COLO829 (cell line): ENCODE measurements around the gene NFATC1.

ENCODE experiments used
- DNase-seq: peaks from one replicate; pipeline ENCODE4 v3.0.0; 2012; ENCODE audit warnings: low spot score

Gene NFATC1

GRCh38 chr18:79405019-79405780 lies 9.5 kb downstream of the NFATC1 start:
- DNase-seq, result no peak

DNA sequence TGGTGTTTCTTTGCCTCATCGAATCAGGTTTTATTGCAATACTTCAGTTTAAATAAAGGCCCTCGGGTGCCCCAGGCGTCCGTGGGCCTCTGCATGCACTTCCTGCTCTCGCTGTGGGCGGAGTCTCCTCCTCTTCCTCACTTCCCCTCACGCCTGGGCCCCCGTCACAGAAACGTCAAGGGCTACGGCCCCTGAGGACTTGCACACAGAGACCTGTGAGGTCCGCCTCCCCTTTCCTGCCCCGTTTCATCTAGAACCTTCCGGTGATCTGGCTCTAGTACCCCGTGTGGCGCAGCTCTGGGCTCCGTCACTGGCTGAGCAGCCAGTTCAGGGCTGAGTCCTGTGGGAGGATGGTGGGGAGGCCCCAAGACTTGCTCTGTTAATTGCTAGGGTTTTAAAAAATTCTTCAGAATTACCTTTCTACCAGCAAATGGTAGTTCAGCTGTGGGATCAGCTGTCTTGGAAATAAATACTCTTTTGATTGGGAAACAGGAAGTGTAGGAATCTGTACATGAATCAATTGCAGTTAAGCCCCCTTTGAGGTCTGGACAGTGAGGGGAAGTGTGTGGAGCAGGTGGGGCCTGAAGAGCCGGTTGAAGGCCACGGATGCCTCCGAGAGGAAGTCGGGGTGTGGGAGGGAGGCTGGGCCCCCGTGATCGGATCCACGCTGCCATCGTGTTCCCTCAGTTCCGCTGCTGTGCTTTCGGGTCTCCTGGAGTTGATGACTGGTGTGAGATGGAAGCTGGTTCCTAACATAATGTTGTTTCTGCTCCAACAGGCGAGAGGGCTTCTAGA lies 10.2 kb downstream of the NFATC1 start:
- DNase-seq, result no peak

DNA sequence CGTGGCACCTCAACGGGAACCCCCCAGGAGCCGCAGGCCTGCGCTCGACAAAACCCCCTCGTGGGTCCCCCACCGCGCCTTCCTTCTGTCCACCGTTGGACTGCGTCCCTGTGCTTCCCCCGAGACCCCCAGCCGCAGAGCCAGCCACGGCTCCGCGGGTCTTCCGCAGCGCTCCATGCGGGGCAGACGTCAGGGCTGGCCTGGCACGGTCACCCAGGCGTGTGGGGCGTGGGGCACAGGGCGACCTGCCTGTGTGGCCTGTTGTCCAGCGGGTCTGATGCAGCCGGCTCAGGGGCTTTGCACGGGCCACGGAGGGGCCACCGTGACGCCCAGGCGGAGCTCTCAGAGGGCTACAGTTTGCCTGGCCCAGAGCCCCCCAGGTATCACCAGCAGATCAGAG lies 11.0 kb downstream of the NFATC1 start:
- no peak for DNase-seq

- DNase-seq, result no peak
These were observed 13.6 kb downstream of the NFATC1 start for GRCh38 chr18:79409313-79409712.

DNA sequence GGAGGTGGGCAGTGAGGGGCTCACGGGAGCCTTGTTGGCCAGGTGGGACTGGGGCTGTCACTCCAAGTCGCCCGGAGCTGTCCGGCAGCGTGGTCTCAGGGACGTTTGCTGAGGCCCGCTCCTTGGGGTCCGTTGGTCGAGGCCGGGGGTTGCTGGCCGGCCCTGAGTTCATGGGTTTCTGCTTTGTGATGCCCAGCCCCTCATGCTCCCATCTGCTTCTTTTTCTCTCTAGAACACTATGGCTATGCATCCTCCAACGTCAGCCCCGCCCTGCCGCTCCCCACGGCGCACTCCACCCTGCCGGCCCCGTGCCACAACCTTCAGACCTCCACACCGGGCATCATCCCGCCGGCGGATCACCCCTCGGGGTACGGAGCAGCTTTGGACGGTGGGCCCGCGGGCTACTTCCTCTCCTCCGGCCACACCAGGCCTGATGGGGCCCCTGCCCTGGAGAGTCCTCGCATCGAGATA lies 14.5 kb downstream of the NFATC1 start:
- no peak for DNase-seq

- no peak for DNase-seq
These were observed 15.2 kb downstream of the NFATC1 start for GRCh38 chr18:79410731-79411613.

- DNase-seq, result no peak
These were observed 16.1 kb downstream of the NFATC1 start for GRCh38 chr18:79411614-79412526.

GRCh38 chr18:79413025-79413424 lies 17.3 kb downstream of the NFATC1 start:
- DNase-seq, result no peak

GRCh38 chr18:79413426-79413825 lies 17.7 kb downstream of the NFATC1 start:
- DNase-seq, result no peak

DNA sequence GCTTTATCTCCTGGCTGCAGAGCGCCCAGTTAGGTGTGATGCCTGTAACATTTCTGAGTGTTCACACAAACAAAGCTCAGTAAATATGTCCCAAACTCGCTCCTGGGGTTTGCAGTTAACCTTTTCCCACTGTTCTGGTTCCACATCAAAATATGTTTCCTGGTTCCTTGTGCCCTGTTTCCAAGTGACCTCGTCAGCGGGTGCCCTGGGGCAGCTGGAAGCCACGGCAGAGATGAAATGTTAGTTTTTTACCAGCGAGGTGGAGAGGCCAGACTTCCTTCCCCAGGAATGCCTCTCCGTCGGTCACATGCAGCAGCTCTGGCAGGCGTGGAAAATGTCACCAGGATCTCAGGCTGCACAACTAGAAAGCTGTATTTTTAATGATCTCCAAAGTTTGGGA lies 18.2 kb downstream of the NFATC1 start:
- DNase-seq, result no peak

- no peak for DNase-seq
These were observed 20.4 kb downstream of the NFATC1 start for GRCh38 chr18:79416022-79416676.

- DNase-seq, result no peak
These were observed 20.9 kb downstream of the NFATC1 start for GRCh38 chr18:79416677-79417052.

GRCh38 chr18:79418236-79418635 lies 22.5 kb downstream of the NFATC1 start:
- DNase-seq, result no peak

DNA sequence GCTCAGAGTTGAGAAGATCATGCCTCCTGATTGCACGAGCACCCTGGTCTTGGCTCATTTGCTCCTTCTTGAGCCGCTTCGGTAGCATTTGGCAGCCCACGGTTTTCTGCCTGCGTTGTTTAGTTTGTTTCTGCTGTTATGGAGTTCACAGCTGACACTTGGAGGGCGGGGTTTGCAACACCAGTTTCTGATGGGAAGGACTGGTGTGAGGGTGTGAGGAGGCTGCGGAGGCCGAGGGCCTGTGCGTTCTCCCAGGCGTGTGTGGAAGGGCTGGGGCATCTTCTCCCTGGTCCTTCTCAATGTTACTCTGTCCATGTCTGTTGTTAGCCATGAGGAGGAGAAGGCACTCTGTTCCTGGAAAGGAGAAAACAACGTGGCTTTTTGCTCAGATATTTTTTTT lies 22.9 kb downstream of the NFATC1 start:
- no peak for DNase-seq

- no peak for DNase-seq
These were observed 24.5 kb downstream of the NFATC1 start for GRCh38 chr18:79420033-79420745.

DNA sequence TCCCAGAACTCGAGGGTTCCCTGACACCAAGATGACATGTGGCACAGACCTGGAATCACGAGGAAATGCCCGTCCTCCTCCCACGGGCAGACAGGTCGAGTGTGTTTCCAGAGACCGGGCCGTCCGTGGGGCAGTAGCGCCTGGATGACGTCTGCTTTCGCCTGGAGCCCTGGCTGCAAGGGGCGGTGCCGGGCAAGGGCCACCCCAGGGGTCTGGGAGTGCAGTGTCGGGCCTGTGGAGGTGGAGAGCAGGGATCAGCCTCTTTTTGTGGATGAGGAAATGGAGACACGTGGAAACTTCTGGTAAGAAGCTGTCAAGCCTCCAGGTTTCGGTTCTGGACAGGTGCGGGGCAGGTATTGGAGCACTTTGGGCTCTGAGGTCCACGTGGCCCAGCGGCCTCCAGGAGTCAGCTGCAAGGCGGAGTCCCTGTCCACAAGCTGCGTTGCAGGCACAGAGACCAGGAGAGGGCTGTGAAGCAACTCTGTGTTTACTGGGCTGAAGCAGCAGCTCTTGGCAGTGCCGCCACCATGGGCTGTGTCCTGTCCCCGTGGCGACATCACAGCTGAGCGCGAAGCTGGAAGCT lies 25.6 kb downstream of the NFATC1 start:
- DNase-seq, result no peak

DNA sequence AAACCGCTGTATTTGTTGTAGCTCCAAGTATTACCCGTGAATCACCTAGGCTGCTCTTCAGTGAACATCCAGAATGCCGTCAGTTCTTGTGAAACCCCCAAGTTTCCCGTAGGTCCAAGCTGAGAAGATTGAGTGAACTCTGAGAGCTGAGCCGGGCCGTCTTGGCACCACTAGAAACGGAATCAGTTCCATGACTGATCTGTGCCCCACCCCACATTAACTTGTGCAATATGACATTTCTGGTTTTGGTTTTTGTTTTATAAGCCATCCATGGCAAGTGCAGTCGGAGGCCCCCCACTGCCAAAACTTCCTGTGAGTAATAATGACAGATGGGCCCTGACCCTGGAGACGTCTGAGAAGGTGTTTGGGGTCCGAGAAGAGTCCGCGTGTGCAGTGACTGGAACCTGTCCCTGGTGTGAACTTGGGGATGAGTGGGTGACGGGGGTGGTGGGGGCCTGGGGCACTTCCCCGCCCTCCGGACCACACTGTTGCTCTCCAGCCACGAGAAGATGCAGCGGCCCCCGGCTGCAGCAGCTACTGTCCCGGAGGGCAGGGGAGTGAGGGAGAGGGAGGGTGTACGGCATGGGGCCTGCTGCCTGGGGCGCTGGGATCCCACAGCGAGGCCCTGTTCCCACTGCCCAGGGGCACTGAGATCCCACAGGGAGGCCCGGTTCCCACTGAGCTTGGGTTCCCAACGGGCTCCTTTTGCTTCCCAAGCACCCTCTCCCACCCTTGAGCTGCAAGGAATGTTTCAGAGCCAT lies 26.5 kb downstream of the NFATC1 start:
- no peak for DNase-seq

- DNase-seq, result no peak
These were observed 27.0 kb downstream of the NFATC1 start for GRCh38 chr18:79422783-79423165.
